GM19099 (cell line): ENCODE results near the gene PDK1.

ENCODE experiments used
- POLR2A ChIP-seq: IDR thresholded peaks from 3 replicates; pipeline ENCODE4 v1.6.1; 2011; ENCODE audit warnings: low read depth; ENCODE audit not compliant: insufficient read length; ENCODE audit errors: extremely low read depth

Gene PDK1

DNA sequence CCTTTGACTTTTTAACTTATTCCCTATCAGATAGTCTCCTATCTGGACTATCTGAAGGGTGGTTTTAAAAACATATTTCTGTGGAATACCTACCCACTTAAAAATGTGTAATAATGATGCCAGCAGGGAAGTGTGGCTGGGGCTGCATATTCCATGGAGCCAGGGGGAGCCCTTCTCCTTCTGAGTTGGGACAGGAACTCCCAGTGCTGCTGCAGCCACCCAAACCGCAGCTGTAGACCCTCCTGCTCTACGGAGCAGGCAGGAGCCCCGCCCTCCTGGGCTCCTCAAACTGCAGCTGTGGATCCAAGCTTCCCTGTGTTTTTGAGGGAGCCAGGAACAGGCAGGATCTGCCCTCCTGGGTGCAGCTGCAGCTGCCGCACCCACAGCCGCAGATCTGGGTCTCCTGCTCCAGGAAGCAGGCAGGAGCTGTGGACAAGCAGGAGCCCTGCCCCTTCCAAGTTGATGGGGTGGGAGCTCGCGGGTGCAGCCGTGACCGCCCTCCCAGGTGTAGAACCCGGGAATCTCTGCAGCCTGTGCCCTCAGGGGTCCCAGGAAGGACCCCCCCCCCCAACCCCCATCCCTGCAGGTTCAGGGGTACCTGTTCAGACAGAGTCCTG is 57.8 kb downstream of the PDK1 start:
- TF ChIP-seq POLR2A = no peak

DNA sequence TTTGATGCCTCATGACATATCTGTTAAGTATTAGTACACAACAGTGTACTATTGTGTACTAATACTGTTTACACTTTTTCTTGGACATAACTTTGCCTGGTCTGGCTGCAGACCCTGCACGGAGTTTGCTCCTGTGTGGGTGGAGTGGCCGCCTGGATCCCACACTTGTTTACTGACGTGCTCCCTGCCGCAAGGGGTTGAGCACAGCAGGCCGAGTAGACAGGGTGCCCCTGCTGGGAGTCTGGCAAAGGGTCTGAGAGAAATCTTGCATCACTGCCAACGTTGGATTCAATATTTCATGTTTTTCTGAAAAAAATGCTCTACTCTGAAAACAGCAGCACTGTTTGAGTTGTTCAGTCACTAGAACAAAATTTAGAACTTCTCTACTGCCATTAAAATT is 59.0 kb downstream of the PDK1 start:
- no peak for TF ChIP-seq POLR2A

DNA sequence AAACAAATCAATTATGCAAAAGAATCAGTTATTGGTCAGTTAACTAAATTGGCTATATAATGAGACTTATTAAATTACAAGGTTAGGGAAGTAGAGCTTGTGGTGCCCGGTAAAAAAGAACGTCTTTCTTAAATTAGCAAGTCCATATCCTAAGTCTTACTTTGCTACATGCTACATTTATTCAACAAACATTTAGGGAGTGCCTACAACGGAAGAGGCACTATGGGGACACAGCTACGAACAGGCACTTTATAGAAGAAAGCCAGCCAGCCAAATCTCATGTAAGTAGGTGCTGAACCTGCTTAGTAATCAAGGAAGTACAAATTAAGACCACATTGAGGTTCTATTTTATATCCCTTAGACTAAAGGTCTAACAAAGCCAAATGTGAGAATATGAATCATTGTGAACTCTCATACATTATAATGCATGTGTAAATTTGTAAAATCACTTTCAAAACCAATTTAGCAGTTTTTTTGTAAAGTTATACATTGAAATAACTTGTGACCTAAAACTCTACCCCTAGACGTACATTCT is 59.9 kb downstream of the PDK1 start:
- no peak for TF ChIP-seq POLR2A

DNA sequence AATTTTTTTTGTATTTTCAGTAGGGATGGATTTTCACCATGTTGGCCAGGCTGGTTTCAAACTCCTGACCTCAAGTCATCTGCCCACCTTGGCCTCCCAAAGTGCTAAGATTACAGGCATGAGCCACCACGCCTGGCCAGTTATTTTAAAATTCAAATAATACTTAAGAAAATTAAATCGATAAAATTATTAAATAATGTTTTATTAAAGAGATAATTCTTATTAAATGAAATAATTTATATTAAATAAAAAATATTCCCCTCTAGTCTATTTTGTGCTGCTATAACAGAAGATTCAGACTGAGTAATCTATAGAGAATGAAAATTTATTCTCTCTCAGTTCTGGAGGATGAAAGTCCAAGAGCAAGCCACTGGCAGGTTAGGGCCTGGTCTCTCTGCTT is 61.2 kb downstream of the PDK1 start:
- no peak for TF ChIP-seq POLR2A

DNA sequence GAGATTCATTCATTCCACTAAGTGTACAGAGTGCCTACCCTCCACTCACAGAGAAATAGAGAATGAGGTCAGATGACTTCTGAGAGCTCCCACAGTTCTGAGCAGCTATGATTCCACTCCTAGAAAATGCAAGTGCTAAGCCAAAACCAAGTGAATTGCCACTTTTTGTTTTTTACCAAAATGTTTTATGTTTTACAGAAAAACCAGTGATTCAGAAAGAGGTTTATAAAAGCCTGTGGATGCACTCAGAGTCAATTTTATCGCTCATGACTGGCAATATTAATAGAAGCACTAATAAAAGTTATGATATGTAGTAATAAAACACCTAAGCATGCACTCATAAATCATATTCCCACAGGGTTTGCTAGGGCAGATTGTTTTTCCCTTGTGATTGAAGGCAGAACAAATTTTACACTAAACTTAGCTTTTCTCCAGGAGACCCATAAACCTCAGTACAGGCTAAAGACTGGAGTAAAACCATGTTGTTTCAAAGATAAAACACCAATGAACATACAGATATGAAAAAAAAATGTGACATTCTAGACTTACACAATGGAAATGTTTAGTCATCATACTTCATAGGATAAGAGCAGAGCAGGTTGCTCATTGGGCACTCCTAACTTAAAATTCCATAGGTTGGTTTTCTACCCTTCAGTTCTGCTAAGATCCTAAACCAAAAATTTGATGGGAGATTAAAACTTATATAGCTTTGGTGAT is 67.5 kb downstream of the PDK1 start:
- no peak for TF ChIP-seq POLR2A

DNA sequence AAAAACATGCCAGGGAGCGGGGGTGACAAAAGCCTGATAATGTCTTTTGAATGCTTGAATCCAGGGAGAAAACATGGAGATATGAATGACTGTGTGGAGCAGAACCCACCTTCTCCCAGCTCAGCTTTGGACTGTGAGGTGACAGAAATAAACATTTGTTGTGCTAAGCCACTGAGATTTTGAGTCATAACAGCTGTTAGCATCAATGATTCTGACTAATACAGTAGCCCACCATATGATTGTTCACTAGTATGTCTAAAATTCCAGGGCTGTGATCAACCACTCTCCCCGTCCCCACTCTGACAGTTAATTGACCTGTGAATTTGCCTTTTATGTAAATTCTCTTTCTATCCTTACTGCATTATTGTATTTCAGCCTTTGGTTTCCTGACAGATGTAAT is 69.1 kb downstream of the PDK1 start:
- TF ChIP-seq POLR2A = no peak

DNA sequence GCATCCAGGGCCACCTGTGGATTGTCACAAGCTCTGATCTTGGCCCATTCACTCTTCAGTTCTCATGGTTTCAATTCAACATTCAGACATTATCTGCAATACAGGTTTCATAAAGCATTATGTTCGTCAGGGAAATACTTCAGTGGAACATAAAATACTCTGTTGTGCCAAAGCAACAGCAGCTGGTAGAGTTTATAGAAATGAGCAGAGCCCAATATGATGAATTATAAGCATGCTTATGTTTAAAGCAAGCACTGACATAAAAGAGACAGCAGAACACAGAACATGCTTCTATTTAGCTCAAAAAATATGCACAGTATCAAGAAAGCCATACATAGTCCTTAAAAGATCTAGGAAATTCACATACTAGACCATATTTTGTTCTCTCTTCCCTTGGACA is 71.3 kb downstream of the PDK1 start:
- TF ChIP-seq POLR2A = no peak

DNA sequence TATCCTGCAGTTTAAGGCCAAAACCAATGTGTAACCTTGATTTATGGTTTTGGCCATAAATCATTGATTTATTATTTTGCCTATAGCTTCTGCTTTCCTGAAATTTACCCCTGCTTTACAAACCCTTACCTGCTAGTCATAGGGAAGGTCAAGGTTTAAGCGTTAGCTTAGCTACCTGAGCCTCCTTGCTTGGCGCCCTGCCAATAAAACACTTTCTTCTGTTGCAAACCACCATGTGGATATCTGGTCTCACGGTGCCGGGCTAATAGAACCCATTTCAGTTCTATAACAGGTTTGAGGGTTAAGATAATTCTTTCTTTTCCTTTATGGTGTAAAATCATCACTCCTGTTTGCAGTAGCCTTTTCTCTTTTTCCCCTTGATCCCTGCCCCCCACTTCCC is 72.2 kb downstream of the PDK1 start:
- TF ChIP-seq POLR2A = no peak

DNA sequence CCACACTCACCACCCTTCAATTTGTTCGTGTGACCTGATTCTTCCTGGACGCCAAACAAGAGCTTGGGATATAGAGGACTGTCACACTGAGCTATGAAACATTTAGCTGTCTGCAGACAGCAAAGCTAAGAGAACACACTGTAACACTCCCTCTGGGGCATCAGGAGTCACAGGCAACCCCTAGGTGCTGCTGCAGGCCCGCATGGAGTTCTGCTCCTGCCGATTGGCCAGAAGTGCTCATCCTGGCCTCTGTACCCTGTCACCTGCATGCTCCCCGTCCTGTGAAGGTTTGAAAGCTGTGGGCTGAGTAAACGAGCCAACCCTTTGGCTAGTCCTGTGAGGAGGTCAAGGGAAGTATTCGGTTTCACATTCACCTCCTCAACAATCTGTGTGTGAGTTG is 73.7 kb downstream of the PDK1 start:
- TF ChIP-seq POLR2A = no peak

DNA sequence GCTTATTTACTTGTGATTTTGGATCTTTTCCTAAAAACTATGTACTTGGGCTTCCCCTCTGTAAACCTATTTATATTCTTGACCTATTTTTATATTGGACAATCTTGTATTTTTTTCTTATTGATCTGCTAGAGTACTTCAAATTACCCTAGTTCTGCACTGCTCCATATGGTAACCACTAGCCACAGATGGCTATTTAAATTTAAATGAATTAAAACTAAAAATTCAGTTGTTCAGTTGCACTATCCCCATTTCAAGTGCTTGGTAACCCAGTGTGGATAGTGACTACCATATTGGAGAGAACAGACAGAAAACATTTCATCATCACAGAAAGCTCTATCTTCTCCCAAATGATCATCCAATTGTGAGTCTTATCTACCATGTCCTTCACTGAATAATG is 74.3 kb downstream of the PDK1 start:
- TF ChIP-seq POLR2A = no peak

DNA sequence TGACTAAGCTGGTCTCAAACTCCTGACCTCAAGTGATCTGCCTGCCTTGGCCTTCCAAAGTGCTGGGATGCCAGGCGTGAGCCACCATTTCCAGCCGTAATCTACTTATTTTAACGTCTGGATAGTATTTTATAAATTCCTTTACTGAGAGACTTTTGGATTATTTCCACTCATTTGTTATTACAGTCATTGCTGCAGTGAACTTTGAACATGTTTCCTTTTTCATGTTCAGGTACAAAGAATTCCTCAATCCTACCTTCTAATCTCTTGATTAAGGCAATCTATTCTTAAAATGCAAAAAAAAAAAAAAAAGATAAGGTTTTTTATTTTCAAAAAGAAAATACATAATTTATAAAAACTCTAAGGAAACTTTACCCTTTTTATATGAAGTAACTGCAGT is 78.6 kb downstream of the PDK1 start:
- no peak for TF ChIP-seq POLR2A

DNA sequence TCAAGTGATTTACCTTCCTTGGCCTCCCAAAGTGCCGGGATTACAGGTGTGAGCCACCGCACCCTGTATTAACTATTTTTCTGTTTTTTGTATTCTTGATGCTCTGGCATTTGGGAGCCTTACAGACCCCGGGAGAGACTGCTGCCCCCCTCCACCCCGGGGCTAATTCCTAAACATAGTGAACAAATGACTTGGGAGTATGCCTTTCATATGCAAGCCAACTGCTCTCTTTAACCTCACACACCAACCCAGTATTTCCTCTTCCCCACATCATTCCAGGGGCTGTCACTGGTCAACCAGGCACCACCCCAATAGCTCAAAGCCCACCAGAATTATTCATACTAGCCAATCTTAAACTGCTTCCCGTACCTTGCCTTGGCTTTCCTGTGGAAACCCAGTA is 79.7 kb downstream of the PDK1 start:
- no peak for TF ChIP-seq POLR2A

DNA sequence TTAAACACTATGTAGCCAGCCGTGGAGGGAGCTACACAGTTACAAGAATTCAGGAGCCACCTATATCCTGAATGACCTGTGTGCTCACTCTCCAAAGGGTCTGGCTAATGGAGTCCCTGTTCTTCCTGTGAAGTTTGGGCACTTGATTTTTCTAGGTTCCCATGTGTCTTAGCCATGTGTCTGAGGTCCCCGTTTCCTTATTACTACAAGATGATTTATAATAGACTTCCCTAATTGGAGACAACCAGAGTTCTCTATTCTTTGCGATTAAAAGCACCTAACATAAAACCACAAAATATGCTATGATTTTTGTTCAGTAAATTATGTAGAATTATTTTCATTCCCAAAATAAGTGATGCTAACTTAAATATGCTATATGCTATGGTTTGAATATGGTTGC is 83.4 kb downstream of the PDK1 start:
- TF ChIP-seq POLR2A = no peak

DNA sequence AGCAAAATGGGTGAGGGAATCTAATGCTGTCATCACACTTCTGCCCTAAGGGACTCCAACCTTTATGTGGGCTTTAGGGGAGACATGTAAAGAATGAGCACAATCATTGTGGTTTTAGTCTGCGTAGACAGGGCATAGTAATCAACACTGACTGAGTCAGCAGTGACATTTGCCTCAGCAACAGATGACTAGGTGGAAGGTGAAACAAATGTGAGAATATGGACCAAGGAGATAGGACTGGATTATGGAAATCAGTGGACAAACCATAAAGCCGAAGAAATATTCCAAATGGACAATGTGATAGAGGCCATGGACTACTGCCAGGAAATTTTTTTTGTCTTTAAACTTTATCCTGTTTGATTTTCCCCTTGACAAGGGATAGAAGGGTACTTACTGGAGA is 83.9 kb downstream of the PDK1 start:
- no peak for TF ChIP-seq POLR2A

DNA sequence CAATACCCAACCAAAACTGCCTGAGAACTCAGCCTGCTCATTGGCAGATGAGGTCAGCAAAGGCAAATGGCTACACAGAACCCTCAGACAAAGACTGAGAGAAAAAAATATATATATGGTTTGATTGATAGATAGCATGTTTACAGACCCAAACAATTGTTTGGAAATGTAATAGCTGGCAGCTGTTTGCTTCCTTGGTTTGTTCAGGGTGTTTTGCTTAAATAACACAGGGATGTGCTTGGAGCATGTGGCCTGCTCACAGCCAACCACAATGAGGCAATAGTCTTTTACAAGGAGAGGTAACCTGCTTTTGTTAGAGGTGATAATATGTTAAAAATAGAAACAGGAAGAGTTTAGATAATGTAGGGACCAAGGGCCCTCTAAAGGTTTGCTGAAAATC is 84.5 kb downstream of the PDK1 start:
- no peak for TF ChIP-seq POLR2A

DNA sequence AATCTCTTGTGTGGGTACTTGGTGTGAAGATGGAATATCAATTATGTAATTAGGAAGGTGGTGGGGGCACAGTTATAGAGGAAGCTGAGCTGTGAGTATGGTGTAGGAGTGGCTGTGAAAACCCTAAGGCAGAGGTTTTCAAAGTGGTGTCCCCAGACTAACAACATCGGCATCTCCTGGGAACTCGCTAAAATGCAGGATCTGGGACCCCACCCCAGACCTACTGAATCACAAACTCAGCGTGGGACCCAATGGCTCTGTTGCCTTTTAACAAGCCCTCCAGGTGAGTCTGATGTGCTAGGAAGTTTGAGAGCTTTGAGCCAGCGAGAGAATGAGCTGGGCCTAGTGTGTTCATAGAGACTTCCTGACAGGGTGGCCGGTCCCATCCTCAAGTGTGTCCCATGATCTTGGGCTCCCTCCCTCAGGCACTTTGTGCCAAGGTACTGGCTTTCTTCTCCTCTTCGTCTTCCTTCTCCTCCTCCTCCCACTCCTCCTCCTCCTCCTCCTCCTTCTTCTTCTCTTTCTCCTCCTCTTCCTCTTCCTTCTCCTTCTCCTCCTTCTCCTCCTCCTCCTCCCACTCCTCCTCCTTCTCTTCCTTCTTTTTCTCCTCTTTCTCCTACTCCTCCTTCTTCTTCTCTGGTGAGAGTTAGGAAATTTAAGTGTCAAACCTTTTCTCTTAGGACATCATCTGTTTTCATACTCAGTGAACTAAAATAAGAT is 86.6 kb downstream of the PDK1 start:
- TF ChIP-seq POLR2A = no peak
